ENCODE measurements around the gene CAMKV.
A peak's percentile ranks its signal among the peaks of the same experiment; 100 is the strongest.
"Not testable (repeated sequence)": the region's sequence is repeated elsewhere in the genome, so short reads cannot be mapped to it uniquely, and the experiment has no call there.

Gene CAMKV, protein sequence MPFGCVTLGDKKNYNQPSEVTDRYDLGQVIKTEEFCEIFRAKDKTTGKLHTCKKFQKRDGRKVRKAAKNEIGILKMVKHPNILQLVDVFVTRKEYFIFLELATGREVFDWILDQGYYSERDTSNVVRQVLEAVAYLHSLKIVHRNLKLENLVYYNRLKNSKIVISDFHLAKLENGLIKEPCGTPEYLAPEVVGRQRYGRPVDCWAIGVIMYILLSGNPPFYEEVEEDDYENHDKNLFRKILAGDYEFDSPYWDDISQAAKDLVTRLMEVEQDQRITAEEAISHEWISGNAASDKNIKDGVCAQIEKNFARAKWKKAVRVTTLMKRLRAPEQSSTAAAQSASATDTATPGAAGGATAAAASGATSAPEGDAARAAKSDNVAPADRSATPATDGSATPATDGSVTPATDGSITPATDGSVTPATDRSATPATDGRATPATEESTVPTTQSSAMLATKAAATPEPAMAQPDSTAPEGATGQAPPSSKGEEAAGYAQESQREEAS
- 0 to 0.17 reads per million in 2 experiments for total RNA-seq

DNA sequence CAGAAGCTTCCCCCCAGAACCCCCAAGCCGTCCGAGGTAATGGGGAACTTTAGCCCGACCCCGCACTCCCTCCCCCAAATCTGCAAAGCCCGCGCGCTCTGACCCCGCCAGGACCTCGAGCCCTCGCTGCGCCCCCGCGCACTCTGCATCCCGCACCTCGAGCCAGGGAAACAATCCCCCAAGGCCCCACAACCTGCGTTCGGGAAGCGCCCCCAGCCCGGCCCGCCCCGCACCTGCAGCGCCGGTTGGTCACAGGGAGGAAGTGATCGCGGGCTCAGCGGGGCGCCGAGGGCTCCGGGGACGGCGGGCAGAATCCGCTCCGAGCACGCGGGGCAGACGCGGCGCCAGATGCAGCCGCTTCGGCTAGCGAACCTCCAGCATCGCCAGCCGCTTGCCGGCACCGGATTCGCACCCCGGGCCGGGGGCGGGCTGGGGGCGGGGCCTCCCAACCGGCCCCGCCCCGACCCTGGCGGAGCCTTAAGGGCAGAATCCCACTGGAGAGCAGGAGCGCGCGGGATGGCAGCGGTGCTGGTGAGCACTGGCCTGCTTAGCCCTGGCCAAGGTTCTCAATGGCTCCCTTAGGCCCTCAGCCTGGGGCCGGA is at the start of gene CAMKV:
CAMKV (minus strand) TSS at position 382 of the 602 bp plus-strand sequence. CDS start 7,518 bp downstream, outside the sequence.
- no peak for DNase-seq (ENCODE audit: low read depth)

DNA sequence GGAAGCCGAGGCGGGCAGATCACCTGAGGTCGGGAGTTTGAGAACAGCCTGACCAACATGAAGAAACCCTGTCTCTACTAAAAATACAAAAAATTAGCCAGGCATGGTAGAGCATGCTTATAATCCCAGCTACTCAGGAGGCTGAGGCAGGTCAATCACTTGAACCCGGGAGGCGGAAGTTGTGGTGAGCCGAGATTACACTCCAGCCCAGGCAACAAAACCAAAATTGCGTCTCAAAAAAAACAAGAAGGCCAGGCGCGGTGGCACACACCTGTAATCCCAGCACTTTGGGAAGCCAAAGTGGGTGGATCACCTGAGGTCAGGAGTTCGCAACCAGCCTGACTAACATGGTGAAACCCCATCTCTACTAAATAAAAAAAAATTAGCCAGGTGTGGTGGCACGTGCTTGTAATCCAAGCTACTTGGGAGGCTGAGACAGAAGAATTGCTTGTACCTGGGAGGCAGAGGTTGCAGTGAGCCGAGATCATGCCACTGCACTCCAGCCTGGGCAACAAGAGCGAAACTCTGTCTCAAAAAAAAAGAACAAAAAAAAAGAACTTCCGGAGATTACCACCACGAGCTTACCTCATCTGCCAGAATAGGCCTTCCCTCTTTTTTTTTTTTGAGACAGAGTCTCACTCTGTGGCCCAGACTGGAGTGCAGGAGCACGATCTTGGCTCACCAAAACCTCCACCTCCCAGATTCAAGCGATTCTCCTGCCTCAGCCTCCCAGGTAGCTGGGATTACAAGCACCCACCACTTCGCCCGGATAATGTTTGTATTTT is 48.3 kb upstream of the CAMKV start:
- DNase-seq (ENCODE audit: low read depth) = not testable (repeated sequence)

DNA sequence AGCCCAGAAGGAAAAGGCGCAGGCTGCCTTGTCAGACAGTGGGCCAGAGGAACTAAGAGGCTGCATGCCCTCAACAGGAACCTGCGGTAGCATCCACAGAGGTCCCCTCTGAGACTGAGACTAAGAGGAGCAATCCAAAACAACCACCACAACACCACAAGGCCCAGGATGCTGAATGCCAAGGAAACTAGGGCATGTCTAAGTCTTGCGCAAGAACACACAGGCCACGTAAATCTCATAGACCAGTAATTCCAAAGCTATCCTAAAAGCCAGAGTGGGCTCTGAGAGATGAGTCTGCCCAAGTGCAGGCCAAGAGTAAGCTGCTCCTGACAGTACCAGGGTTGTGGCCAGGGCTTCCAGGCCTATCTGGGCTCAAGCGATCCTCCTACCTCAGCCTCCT is 47.0 kb upstream of the CAMKV start:
- no peak for DNase-seq (ENCODE audit: low read depth)

DNA sequence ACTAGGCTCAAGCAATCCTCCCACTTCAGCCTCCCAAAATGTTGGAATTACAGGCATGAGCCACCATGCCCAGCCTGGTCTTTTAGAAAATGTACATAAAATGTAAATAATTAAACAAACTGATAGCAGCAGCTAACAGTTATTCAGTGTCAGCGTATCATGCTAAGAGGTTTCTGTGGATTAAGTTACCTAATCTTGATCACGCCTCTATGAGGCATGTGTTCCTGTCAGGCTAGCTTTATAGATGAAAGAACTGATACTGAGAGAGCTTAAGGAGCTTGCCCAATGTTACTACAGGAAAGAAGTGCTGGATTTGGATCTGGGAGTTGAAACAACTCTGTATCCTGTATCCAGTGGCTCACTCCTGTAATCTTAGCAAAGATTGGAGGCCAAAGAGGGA is 45.2 kb upstream of the CAMKV start:
- no peak for DNase-seq (ENCODE audit: low read depth)

DNA sequence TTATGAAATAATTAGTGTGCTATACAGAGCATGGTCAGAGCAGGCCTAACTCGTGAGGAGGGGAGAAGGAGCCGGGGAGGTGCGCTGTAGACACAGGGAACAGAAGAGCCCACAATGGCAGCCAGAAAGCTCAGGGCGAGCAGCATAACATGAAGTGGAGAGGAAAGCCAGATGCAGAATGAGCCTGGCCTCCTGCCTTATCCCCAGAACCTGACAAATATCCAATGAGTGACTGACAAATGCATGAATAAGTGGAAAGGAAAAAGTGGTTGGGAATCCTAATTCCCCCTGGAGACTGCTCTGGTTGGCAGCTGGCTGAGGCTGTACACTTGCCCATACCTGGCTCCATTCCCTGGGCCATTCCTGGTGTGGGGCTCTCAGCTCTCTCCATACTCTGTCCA is 43.2 kb upstream of the CAMKV start:
- DNase-seq (ENCODE audit: low read depth) = no peak

DNA sequence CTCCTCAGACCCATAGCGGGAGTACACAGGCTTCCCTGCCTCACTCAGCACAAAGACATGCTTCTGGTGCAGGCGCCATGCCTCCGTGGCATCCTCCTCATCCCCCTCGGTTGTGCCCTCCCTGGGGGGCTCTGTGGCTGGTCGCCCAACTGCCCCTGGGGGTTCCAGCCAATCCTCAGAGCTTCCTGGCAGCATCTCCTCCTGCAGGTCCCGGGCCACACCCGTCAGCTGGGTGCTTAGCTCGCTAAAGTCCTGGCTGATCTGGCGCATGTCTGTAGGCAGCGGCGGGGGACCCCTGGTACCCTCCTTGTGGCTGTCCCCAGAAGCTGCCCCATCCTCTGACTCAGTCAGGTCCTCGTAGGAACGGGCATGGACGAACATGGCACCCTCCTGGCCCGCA is 41.9 kb upstream of the CAMKV start:
- DNase-seq (ENCODE audit: low read depth) = no peak

DNA sequence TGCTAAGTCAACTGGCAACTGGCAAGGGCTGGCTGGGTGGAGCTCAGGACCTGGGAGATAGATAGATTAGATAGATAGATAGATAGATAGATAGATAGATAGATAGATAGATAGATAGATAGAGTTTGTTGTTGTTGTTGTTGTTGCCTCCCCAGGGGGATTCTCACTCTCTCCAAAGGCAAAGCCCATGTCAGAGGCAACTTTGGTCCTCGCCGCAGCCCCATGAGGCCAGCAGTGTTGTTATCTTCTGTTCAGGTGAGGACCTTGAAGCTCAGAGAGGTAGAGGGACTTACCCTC is 41.4 kb upstream of the CAMKV start:
- DNase-seq (ENCODE audit: low read depth) = no peak

DNA sequence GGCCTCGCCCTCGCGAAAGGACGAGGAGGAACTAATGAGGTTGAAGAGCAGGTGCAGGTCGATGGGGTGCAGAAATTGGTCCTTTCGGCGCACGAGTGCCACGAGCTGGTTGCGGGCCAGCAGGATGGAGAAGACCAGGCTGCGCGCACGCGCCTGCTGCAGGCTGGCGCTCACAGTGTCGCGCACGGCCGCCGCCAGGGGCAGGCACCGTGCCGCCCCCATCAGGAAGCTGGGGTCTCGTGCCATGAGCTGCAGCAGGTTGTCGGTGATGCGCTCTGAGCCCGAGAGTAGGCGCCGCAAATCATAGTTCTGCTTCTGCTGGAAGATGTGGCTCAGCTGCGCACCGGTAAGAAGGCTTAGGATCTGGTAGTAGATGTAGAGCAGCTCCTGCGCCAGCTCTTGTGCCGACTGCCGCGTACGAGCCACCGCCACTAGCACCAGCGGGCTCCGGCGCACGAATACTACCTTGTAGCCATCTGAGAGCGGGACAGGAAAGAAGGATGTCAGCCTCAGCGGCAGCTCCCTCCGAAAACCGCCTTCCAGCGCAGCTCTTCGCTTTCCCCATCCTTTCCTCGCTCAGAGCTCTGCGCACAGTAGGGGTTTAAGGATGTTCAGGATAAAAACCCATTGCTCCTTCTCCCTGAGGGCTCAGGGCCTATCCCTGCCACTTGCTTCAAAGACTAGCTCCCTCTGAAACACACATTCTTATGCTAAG is 40.9 kb upstream of the CAMKV start:
- no peak for DNase-seq (ENCODE audit: low read depth)

DNA sequence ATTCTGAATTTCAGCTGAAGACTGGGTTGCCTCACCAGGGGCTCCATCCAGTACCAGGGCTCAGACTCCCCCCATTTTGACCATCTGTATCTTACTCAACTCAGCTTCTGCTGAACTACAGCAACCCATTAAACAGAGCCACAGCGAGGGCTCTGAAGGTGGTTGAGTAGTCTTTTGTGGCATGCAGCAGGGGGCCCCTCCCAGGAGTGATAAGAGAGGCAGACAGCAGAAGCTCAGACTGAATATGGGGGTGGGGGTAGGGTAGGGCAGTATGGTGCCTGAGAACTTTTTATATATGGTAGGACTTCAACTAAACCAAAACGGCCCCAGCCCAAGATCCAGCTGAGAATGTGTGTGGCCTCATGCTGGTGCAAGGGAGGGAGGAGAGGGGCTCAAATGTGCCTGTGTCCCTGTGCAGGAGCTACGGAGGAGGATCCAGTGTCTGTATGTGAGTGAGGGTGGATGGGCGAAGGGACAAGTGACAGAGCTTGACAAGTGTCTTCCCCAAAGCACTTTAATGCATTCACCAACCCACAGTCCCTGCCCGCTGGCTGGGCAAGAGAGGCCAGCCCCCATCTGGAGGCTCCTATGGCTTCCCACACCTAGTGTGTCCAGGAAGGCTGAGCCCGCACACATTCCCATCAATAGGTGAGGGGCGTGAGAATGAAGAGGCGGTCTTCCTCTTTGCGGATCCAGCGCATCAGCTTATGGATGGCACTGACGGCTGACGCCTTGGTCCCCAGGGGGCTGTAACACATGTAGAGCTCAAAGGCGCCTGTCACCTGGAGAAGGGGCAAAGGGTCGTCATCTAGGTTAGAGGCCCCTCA is 38.9 kb upstream of the CAMKV start:
- no peak for DNase-seq (ENCODE audit: low read depth)

DNA sequence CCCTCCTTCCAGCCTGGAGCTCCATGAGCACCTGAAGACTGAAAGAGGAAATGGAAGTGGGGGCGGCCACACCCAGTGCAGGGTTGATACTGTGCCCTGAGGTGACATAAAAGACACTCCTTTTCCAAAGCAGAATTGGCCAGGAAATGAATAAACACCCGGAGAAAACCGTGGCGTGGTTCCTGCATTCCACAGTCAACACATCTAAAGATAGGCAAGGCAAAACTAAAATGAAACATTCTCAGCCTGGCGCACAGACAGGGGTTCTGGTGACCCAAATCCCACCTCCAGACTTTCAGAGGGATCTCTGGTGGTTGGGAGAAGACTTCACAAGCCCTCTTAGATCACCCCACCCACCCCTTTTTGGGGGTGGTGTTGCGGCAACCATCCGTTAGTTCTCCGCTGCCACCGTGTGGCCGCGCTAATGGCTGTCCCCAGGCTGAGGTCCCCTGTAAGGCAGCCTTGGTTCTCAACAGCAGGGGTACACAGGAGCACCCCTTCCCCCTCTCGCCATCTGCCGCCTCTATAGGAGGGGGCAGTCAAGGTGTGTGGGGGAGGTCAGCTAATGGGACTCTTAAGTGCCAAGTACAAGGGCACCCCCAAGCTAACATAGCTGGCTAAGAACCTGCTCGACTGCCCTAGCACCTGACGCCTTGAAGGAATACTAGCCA is 36.5 kb upstream of the CAMKV start:
- DNase-seq (ENCODE audit: low read depth) = peak; percentile 21

DNA sequence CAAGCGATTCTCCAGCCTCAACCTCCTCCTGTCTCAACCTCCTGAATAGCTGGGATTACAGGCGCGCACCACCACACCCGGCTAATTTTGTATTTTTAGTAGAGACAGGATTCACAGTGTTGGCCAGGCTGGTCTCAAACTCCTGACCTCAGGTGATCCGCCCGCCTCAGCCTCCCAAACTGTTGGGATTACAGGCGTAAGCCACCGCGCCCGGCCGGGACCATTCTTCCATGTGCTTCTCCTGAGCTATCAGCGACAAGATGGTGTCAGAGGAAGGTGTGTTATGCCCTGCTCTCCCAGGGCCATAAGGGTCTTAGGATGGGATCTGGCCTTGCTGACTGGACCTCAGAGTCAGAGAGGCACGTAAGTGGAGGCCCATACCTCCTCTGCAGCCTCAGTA is 34.7 kb upstream of the CAMKV start:
- not testable (repeated sequence) for DNase-seq (ENCODE audit: low read depth)

DNA sequence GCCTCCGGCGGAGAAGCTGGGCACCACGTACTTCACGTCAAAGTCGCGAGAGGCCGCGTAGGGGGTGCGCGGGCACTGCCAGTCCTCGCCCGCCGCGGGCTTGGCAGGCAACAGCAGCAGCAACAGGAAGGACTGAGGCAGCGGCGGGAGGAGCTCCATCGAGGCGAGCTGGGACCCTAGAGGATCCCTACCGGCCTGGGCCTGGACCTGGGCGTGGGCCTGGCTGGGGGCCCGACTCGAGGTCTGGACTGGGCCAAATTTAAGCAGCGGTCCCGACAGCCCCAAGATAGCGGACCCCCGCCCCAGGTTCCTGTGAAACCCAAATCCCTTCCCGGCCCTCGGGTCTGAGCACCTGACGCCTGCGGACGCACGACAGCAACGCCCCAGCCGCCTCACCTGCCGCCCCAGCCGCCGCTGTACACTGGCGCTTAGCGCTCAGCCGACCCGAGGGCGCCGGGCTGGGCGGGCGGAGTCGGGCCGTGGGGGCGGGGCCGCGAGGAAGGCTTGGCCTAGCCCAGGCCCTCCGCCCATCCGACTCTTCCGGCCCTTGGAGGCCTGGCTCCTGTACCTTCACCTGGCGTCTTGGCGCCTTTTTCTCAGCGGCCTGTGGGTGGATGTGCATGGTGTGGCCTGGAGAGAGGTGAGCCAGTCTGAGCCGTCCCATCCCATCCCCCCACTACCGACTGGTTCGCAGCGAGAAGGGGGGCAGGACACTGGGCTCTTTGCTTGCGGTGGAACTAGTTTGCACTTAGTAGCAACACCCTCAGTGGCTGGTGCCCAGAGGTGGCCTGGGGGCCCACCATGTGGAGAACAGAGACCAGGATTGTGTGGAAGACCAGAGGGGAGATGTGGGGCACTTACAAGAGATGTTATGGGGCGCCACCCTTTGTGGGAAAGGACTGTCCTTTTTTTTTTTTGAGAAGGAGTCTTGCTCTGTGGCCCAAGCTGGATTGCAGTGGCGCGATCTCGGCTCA is 34.0 kb upstream of the CAMKV start, which contains the start of gene MST1R:
MST1R (minus strand) TSS at position 423 of the 974 bp plus-strand sequence; CDS start at position 159, 264 bp downstream.
- peak; percentile 73 for DNase-seq (ENCODE audit: low read depth)

DNA sequence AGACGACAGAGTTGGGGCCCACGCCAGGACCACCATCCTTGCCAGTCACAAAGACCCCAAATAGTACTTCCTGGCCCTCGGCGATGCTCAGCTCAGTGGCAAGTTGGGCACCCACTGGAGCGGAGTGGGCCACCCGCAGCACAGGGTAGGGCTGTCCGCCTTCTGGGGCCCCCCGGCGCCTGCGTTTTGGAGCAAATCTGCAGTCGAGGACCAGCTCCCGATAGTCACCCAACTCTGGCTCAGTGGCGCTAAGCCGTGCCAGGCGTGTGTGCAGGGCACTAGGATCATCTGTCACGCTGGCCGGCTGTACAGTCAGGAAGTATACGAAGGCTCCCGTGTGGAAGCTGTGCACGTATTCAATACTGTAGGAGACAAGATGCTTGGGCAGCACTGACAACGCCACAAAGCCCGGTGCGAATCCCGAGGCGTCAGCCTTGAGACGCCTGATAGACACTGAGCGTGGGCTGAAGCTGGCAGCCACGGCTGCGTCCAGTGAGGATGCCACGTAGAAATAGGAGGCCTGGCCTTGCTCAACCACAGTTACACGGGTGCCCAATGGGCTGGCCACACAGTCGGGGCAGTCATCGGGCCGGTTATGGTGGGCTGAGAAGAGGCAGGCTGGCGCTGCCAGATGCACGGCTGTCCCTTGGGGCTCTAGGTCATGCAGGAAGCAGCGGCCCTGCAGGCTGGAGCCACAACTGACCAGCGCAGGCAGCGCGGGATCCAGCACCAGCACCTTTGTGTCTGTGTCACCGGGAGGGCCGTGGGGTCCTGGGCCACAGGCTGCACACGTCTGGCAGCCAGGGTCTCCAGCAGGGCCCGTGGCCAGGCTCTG is 33.0 kb upstream of the CAMKV start:
- DNase-seq (ENCODE audit: low read depth) = no peak

DNA sequence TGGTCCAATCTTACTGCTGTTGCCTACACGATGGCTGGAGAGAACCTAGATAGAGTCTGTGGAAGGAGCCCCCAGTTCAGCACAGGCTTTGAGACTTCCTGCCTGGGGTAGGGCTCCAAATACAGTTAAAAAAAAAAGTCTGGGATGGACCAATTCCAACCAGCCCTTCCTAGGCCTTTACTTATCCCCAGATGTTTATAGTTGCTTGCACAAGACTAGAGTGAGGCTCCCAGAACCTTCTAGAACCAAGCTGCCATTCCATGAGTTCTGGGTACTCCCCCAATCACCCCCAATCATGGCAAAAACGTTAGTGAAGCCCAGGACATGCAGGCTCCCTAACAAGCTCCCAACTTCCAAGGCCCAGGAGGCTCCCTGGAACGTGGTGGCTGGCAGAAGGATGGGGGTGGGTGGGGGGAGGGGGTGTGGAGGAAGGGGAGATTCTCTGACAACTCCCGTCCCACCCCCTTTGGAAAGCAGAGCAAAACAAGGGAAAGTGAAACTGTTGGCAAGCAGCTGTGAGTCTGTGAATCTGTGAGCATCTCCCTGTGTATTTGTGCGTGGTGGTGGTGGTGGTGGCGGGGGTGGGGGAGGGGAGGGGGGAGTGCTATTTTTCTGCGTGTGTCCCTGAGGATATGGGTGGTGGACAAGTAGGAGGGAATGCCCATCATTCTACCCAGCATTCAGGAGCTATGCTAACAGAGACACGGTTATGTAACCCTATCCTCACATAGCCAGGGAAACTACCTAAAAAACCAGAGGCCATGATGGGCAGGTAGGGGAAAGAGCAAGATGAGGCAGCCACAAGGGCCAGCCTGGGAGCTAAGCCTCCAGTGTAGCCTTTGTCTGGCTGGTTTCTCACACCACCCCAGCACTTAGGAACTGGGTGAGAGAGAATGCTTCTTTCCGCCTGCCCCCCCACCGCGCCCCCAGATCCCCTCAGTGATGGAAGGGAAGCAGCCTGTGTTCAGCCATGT is 31.9 kb upstream of the CAMKV start:
- no peak for DNase-seq (ENCODE audit: low read depth)

DNA sequence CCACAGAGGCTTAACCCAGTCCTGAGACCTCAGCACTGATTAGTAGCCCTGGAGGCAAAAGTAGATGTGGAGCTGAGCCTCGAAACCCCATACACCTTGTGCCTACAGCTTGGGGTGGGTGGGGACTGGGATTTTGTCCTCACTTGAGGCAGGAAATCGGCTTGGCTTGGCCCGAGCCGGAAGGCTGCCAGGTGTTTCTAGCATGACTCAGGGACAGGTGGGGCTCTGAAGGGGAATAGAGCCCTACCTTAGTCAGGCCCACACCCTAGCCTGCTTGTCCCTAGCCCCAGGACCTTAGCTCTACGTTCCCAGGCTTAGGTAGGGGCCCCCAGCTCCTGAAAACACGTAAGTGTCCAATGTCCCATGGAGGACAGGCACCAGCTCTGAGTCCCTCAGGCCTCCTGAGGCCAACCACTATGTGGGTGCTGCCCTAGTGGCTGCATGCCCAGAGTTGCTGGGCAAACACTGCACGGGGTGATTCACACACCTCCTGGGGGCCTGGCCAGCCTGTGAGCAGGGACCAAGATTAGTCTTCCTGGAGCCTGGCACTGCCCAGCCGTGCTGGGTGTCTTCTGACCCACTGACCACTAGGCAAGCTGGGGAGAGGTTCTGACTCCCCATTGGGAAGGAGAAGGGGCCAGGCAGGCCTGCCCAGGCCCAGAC is 30.9 kb upstream of the CAMKV start:
- DNase-seq (ENCODE audit: low read depth) = no peak

DNA sequence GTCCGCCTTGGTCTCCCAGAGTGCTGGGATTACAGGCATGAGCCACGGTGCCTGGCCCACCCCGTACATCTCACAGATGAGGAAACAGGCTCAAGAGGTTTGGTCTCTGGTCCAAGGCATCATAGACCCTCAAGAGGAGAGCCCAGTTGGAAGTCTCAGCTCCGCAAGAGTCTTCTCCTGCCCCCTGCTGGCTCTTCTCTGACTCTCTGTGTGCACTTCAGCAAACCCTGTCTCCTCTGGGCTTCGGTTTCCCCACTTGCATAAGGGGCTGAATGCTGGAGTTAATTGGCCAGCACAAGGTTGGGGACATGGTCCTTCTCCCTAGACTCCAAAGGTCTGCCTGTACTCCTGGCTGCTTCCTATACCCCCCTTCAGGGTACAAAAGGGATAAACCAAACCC is 30.1 kb upstream of the CAMKV start:
- no peak for DNase-seq (ENCODE audit: low read depth)

DNA sequence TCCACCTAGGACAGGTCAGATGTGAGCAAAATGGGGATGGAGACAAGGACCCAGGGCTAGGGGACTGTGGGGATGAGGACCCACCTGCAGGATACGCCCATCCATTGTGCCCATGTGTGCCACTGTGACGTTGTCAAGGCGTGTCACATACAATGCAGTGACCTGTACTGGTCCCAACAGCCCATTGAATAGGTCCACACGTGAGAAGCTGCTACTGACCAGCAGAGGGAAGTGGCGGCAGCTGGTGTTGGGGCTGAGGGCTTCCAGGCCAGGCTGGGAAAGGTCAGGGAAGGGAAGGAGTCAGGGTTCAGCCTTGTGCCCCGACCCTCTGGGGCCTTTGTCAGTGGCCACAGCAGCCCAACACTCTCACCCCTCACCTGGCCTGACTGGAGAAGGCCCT is 29.3 kb upstream of the CAMKV start:
- DNase-seq (ENCODE audit: low read depth) = no peak

Measured in T follicular helper cell (primary cell).